ENCODE results near the gene CD177. TPM values are rescaled to one million over a fixed set of nuclear protein-coding genes. Genes with fewer than 3 reads are reported as not detected.

Gene CD177
- total and polyA plus RNA-seq, 2 of the 8 experiments (the other 6 are each of a cell fraction or from before 2014, with no cell fraction given) = 3.4 to 10.0 TPM

DNA sequence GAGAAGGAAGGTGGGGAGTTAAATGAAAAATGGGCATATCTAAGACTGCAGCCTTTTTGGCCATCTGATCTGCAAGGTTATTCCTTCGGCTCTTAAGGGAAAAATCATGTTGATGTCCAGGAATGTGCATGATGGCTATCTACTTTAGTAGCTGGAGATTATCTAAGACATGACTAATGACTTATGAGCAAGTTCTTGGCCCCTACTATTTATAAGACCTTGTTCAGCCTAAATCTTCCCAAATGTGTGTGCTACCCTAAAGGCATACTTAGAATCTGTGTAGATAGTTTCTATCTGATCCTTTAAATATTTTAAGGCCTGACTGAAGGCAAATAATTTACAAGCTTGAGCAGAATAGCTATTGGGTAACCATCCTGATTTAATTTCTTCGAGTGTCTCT is 41.8 kb upstream of the CD177 start:
- Histone ChIP-seq H3K23me2 (ENCODE audit: low read depth, low read length) (no peaks in the 10 kb centered on the region), H2BK120ac (replicated peaks; ENCODE audit: low read depth, low read length) (no peak overlapping the region), H3K36me3 (ENCODE audit: control insufficient read depth in 2 of 4, insufficient read depth in 4 of 4, low read length in 3 of 4) (no peaks in the 10 kb centered on the region), H4K8ac (ENCODE audit: extremely low read depth, insufficient read depth, low read length) (no peak overlapping the region), H3K9ac (replicated peaks in 1 of 4; ENCODE audit: extremely low read depth in 1 of 4, low read depth in 3 of 4, low read length in 3 of 4) (no peak overlapping the region), H2AFZ (ENCODE audit: low read length) (no peak overlapping the region), H3K23ac (ENCODE audit: insufficient read length) (no peak overlapping the region), H3K18ac (ENCODE audit: extremely low read depth, low read length) (no peak overlapping the region), H3K9me3 (ENCODE audit: insufficient read depth in 2 of 2, low read depth in 1 of 2, low read length in 1 of 2) (peaks cover 23 to 46% of the 10 kb centered on the region in 2 experiments), H4K91ac (replicated peaks; ENCODE audit: insufficient read length, low read length) (no peak overlapping the region), H3K79me1 (ENCODE audit: low read depth, low read length) (no peaks in the 10 kb centered on the region), H4K5ac (ENCODE audit: insufficient read length, low read depth, low read length) (no peak overlapping the region), H2BK12ac (ENCODE audit: low read depth, low read length) (no peak overlapping the region), H4K20me1 (replicated peaks in 1 of 2; ENCODE audit: control insufficient read depth in 1 of 2, insufficient read depth in 2 of 2, low read length in 2 of 2) (no peaks in the 10 kb centered on the region), H3K56ac (replicated peaks; ENCODE audit: insufficient read length, low read depth, low read length) (no peak overlapping the region), H3K79me2 (ENCODE audit: control insufficient read depth in 1 of 2, insufficient read depth in 2 of 2, low read length in 2 of 2) (no peaks in the 10 kb centered on the region), H2BK20ac (ENCODE audit: low read length) (no peak overlapping the region), H3K4me1 (replicated peaks in 1 of 4; ENCODE audit: control insufficient read depth in 3 of 4, insufficient read depth in 4 of 4, low read length in 3 of 4) (peaks cover 0 to 3% (median 0%) of the 10 kb centered on the region in 4 experiments; a peak in 1 of 7 replicates), H3K27me3 (replicated peaks in 1 of 4; ENCODE audit: control insufficient read depth in 3 of 4, extremely low read depth in 1 of 4, insufficient read depth in 3 of 4, low read length in 3 of 4) (no peaks in the 10 kb centered on the region), H2AK5ac (ENCODE audit: low read depth, low read length) (no peak overlapping the region), H2BK5ac (ENCODE audit: low read depth, low read length) (no peak overlapping the region), H3K4ac (replicated peaks; ENCODE audit: insufficient read length, low read depth, low read length) (no peak overlapping the region), H3K14ac (ENCODE audit: insufficient read length) (no peak overlapping the region), H3K4me3 (ENCODE audit: extremely low read depth in 1 of 4, insufficient read depth in 2 of 4, low read depth in 3 of 4, low read length in 4 of 4) (no peak overlapping the region), H3K27ac (ENCODE audit: low read depth, low read length) (no peak overlapping the region), H2BK15ac (ENCODE audit: low read length) (no peak overlapping the region), H3K4me2 (ENCODE audit: insufficient read depth in 1 of 2, low read depth in 2 of 2, low read length in 2 of 2) (no peak overlapping the region)
- FAIRE-seq (no peak), DNase-seq (ENCODE audit: low read depth in 1 of 2, low spot score in 2 of 2) (no peak)
- 77% methylated on average over 2 of the region's 2 CpGs; no CpG with 5 or more reads in 1 of the 2 experiments for WGBS, 2 experiments (ENCODE audit: extremely low coverage in 1 of 2, insufficient coverage in 1 of 2, insufficient read length in 1 of 2, insufficient replicate concordance in 2 of 2, low coverage in 1 of 2, low lambda C conversion rate in 2 of 2, missing lambda C conversion rate in 1 of 2)
- TF ChIP-seq RBBP5 (IDR thresholded peaks at IDR 0.05; ENCODE audit: borderline replicate concordance, low read depth, low read length) (no peak), SAP30 (IDR thresholded peaks at IDR 0.05; ENCODE audit: insufficient read depth, insufficient replicate concordance, low read length) (no peak), JUN (IDR thresholded peaks at IDR 0.05; ENCODE audit: low read depth, low read length) (no peak), CREB1 (IDR thresholded peaks at IDR 0.05) (no peak), EP300 (IDR thresholded peaks at IDR 0.05; ENCODE audit: borderline replicate concordance in 1 of 2, low read depth in 2 of 2, low read length in 2 of 2) (no peak), SUZ12 (IDR thresholded peaks at IDR 0.05; ENCODE audit: low read length) (no peak), NANOG (IDR thresholded peaks at IDR 0.05; ENCODE audit: insufficient read depth, low read depth, low read length, poor library complexity, severe bottlenecking) (no peak), KDM4A (IDR thresholded peaks at IDR 0.05; ENCODE audit: low read depth, low read length, severe bottlenecking) (no peak), BRCA1 (IDR thresholded peaks at IDR 0.05; ENCODE audit: low read depth, low read length) (no peak), SP1 (IDR thresholded peaks at IDR 0.05; ENCODE audit: low read depth, low read length) (no peak)
- TF ChIP-seq, protein P1, sequence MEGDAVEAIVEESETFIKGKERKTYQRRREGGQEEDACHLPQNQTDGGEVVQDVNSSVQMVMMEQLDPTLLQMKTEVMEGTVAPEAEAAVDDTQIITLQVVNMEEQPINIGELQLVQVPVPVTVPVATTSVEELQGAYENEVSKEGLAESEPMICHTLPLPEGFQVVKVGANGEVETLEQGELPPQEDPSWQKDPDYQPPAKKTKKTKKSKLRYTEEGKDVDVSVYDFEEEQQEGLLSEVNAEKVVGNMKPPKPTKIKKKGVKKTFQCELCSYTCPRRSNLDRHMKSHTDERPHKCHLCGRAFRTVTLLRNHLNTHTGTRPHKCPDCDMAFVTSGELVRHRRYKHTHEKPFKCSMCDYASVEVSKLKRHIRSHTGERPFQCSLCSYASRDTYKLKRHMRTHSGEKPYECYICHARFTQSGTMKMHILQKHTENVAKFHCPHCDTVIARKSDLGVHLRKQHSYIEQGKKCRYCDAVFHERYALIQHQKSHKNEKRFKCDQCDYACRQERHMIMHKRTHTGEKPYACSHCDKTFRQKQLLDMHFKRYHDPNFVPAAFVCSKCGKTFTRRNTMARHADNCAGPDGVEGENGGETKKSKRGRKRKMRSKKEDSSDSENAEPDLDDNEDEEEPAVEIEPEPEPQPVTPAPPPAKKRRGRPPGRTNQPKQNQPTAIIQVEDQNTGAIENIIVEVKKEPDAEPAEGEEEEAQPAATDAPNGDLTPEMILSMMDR (IDR thresholded peaks at IDR 0.05; ENCODE audit: control extremely low read depth in 1 of 3, insufficient read depth in 1 of 3, low read depth in 1 of 3, low read length in 3 of 3) = no peak
- ChIA-PET CTCF (ENCODE audit: partially characterized antibody) (interaction anchor here (0.6 to 1.3 kb wide), 2 partner anchors 285 to 535 kb away, joined by 3 to 4 read pairs; partner anchors contain the start of gene ZNF576), POLR2A (ENCODE audit: partially characterized antibody) (no interaction called here)
